GM19043 (cell line): ENCODE measurements around the gene CSMD2.
A peak's percentile ranks its signal among the peaks of the same experiment; 100 is the strongest.

Source experiments
- ATAC-seq: cut with Tn5 transposase; IDR thresholded peaks from one replicate; pipeline ENCODE4 v1.9.1; 2021; ENCODE audit warnings: low read depth; ENCODE audit not compliant: unreplicated experiment

Gene CSMD2

GRCh38 chr1:33482412-33482811 lies 682.6 kb downstream of the CSMD2 start:
- no peak for ATAC-seq

- ATAC-seq = no peak
Measured at GRCh38 chr1:33477451-33477850, 687.6 kb downstream of the CSMD2 start.

GRCh38 chr1:33473900-33474299 lies 691.1 kb downstream of the CSMD2 start:
- ATAC-seq = no peak

- ATAC-seq = peak; percentile 91
Measured at GRCh38 chr1:33472269-33472980, 692.6 kb downstream of the CSMD2 start, which contains the start of gene ZSCAN20. Gene ZSCAN20 (plus strand): TSS chr1:33472645. CDS start chr1:33479289, 6,644 bp downstream.

- no peak for ATAC-seq
Measured at GRCh38 chr1:33471416-33471815, 693.6 kb downstream of the CSMD2 start.

GRCh38 chr1:33470495-33471012 lies 694.5 kb downstream of the CSMD2 start:
- peak; percentile 35 for ATAC-seq

GRCh38 chr1:33469691-33470090 lies 695.3 kb downstream of the CSMD2 start:
- no peak for ATAC-seq

GRCh38 chr1:33468967-33469366 lies 696.1 kb downstream of the CSMD2 start:
- no peak for ATAC-seq

- no peak for ATAC-seq
Measured at GRCh38 chr1:33468531-33468930, 696.5 kb downstream of the CSMD2 start.

- no peak for ATAC-seq
Measured at GRCh38 chr1:33468011-33468410, 697.0 kb downstream of the CSMD2 start.

- no peak for ATAC-seq
Measured at GRCh38 chr1:33466159-33466558, 698.9 kb downstream of the CSMD2 start.

- ATAC-seq = no peak
Measured at GRCh38 chr1:33465316-33465715, 699.7 kb downstream of the CSMD2 start.

- ATAC-seq = no peak
Measured at GRCh38 chr1:33464552-33464951, 700.5 kb downstream of the CSMD2 start.
